GM12878 (cell line): ENCODE data around the gene COL4A3. TPM values are rescaled to one million over a fixed set of nuclear protein-coding genes. Genes with fewer than 3 reads are reported as not detected.

Experiments
- ATAC-seq: fragments of 200-7000 bp; cut with Tn5 transposase; 3 replicates; pipeline ENCODE4 v1.9.1; 2020; ENCODE audit warnings: mild to moderate bottlenecking, moderate library complexity
- BruUV-seq: library from RNA; stranded (reverse); fragments of 400-500 nt; replicated peaks from 2 replicates; lab custom pipeline; 2021; lab: Mats Ljungman, UMichigan
- CTCF ChIA-PET: fragments of 300-600 bp; sonication (Branson Sonifier 250); formaldehyde crosslinking; extraction: SDS; loops from one replicate; lab custom pipeline; 2021; ENCODE audit warnings: inconsistent platforms; lab: Yijun Ruan, JAX
- POLR2A ChIA-PET: fragments of 350-600 bp; formaldehyde crosslinking; extraction: SDS; loops from one replicate; lab custom pipeline; 2021; ENCODE audit warnings: inconsistent platforms; lab: Charles Lee
- RAD21 ChIA-PET: fragments of 300-600 bp; sonication (Branson Sonifier 250); formaldehyde crosslinking; loops from one replicate; lab custom pipeline; 2023; ENCODE audit warnings: antibody characterized with exemption; ENCODE audit not compliant: unreplicated experiment; lab: Charles Lee
- SMC1A ChIA-PET: fragments of 300-600 bp; sonication (Branson Sonifier 250); formaldehyde crosslinking; loops from one replicate; lab custom pipeline; 2023; ENCODE audit not compliant: unreplicated experiment, uncharacterized antibody; lab: Charles Lee
- DNase-seq: peaks from one replicate; pipeline ENCODE4 v3.0.0-alpha.2; 2011; ENCODE audit warnings: low read depth, low spot score
- FAIRE-seq: peaks from 3 replicates; lab custom pipeline; 2011; peaks lifted over from hg19 to GRCh38; lab: Jason Lieb, UNC
- H2AFZ ChIP-seq: 2 replicates; pipeline ENCODE4 v1.6.0; 2011; ENCODE audit warnings: low read depth, low read length, control low read depth; ENCODE audit not compliant: control insufficient read depth
- H3K27ac ChIP-seq: 2 replicates; pipeline ENCODE4 v1.5.1; 2011; ENCODE audit warnings: control low read depth; ENCODE audit not compliant: control insufficient read depth, insufficient read depth
- H3K27me3 ChIP-seq, 2 experiments: replicated peaks in 1 of 2; 2 replicates each; pipeline versions ENCODE4 v1.6.0 to v1.6.1; 2011; ENCODE audit warnings: low read length in 1 of 2; ENCODE audit not compliant: control insufficient read depth in 2 of 2, insufficient read depth in 2 of 2
- H3K36me3 ChIP-seq, 2 experiments: 2 replicates each; pipeline ENCODE4 v1.5.1; 2011; ENCODE audit warnings: low read length in 1 of 2; ENCODE audit not compliant: control insufficient read depth in 2 of 2, insufficient read depth in 2 of 2
- H3K4me1 ChIP-seq: 2 replicates; pipeline ENCODE4 v1.6.1; 2011; ENCODE audit warnings: mild to moderate bottlenecking, low read length, moderate library complexity, mixed read lengths; ENCODE audit not compliant: control insufficient read depth, insufficient read depth
- H3K4me2 ChIP-seq: 2 replicates; pipeline ENCODE4 v1.6.0; 2011; ENCODE audit warnings: control low read depth; ENCODE audit not compliant: control insufficient read depth, insufficient read depth
- H3K4me3 ChIP-seq: fragments of 200-600 bp; sonication (generic); 2 replicates; pipeline ENCODE4 v1.5.1; 2016
- H3K79me2 ChIP-seq: 2 replicates; pipeline ENCODE4 v1.6.0; 2011; ENCODE audit warnings: low read length; ENCODE audit not compliant: control insufficient read depth, insufficient read depth
- H3K9ac ChIP-seq: 2 replicates; pipeline ENCODE4 v1.8.0; 2011; ENCODE audit warnings: low read length, control low read depth, mixed read lengths; ENCODE audit not compliant: control insufficient read depth, insufficient read depth
- H3K9me3 ChIP-seq: replicated peaks from 3 replicates; pipeline ENCODE4 v1.5.1; 2011; ENCODE audit warnings: mild to moderate bottlenecking, low read length; ENCODE audit not compliant: control insufficient read depth, insufficient read depth
- H4K20me1 ChIP-seq: 2 replicates; pipeline ENCODE4 v1.6.0; 2011; ENCODE audit not compliant: control insufficient read depth, insufficient read depth
- CBX5 ChIP-seq: sonication (generic); IDR thresholded peaks from 2 replicates; pipeline ENCODE4 v1.6.1; 2016; ENCODE audit warnings: low read depth, moderate library complexity, mild to moderate bottlenecking, inconsistent platforms
- HDGF ChIP-seq: fragments of 450-650 bp; IDR thresholded peaks from 2 replicates; pipeline ENCODE4 v1.6.1; 2016; ENCODE audit warnings: antibody characterized with exemption
- IKZF2 ChIP-seq, 2 experiments: fragments of 450-650 bp; IDR thresholded peaks; 2 replicates each; pipeline ENCODE4 v1.6.1; 2017; ENCODE audit warnings: mild to moderate bottlenecking in 2 of 2, moderate library complexity in 2 of 2
- KDM1A ChIP-seq: fragments of 200-600 bp; sonication (generic); IDR thresholded peaks from 2 replicates; pipeline ENCODE4 v1.6.1; 2016; ENCODE audit warnings: borderline replicate concordance
- KLF5 ChIP-seq: fragments of 450-650 bp; IDR thresholded peaks from 2 replicates; pipeline ENCODE4 v1.6.1; 2014; ENCODE audit warnings: mild to moderate bottlenecking; ENCODE audit not compliant: partially characterized antibody
- LARP7 ChIP-seq: fragments of 450-650 bp; IDR thresholded peaks from 2 replicates; pipeline ENCODE4 v1.6.1; 2017; ENCODE audit warnings: mild to moderate bottlenecking
- MXI1 ChIP-seq: fragments of 150-350 bp; IDR thresholded peaks from 2 replicates; pipeline ENCODE4 v1.6.1; 2011; ENCODE audit warnings: low read depth, mild to moderate bottlenecking, inconsistent platforms, low read length, improper control_type of control experiment
- NFIC ChIP-seq: IDR thresholded peaks from 2 replicates; pipeline ENCODE4 v1.6.1; 2012; ENCODE audit warnings: low read depth, mild to moderate bottlenecking, inconsistent platforms, low read length, moderate library complexity
- PAX5 ChIP-seq: IDR thresholded peaks from 2 replicates; pipeline ENCODE4 v1.6.1; 2011; ENCODE audit warnings: low read depth, low read length, borderline replicate concordance
- PAX8 ChIP-seq: fragments of 450-650 bp; IDR thresholded peaks from 2 replicates; pipeline ENCODE4 v1.6.1; 2017; ENCODE audit warnings: mild to moderate bottlenecking, moderate library complexity
- PML ChIP-seq: IDR thresholded peaks from 2 replicates; pipeline ENCODE4 v1.6.1; 2012; ENCODE audit warnings: low read length, inconsistent platforms
- RAD21 ChIP-seq: IDR thresholded peaks from 2 replicates; pipeline ENCODE4 v1.6.1; 2011; ENCODE audit warnings: mild to moderate bottlenecking, low read depth, low read length, moderate library complexity; ENCODE audit not compliant: insufficient read depth
- RCOR1 ChIP-seq: conservative IDR thresholded peaks from 2 replicates; pipeline ENCODE4 v1.6.1; 2012; ENCODE audit warnings: low read depth, low read length, improper control_type of control experiment
- SMAD1 ChIP-seq: fragments of 450-650 bp; IDR thresholded peaks from 2 replicates; pipeline ENCODE4 v1.6.1; 2018; ENCODE audit warnings: mild to moderate bottlenecking, low read depth; ENCODE audit not compliant: partially characterized antibody
- SREBF2 ChIP-seq: IDR thresholded peaks from 2 replicates; pipeline ENCODE4 v1.6.1; 2012; ENCODE audit warnings: mild to moderate bottlenecking, low read length
- STAT1 ChIP-seq: fragments of 450-650 bp; conservative IDR thresholded peaks from 2 replicates; pipeline ENCODE4 v1.6.1; 2014; ENCODE audit warnings: antibody characterized with exemption, mild to moderate bottlenecking
- TAF1 ChIP-seq: IDR thresholded peaks from 2 replicates; pipeline ENCODE4 v1.6.1; 2011; ENCODE audit warnings: mild to moderate bottlenecking, low read depth, low read length, borderline replicate concordance
- TCF7 ChIP-seq: IDR thresholded peaks from 2 replicates; pipeline ENCODE4 v1.6.1; 2014; ENCODE audit warnings: antibody characterized with exemption, borderline replicate concordance
- ZNF24 ChIP-seq: fragments of 450-650 bp; IDR thresholded peaks from 2 replicates; pipeline ENCODE4 v1.6.1; 2017; ENCODE audit warnings: antibody characterized with exemption, mild to moderate bottlenecking
- ZZZ3 ChIP-seq: IDR thresholded peaks from 2 replicates; pipeline ENCODE4 v1.6.1; 2011; ENCODE audit warnings: low read depth; ENCODE audit not compliant: control insufficient read depth, insufficient read length
- WGBS: methylation state at CpG from one replicate; pipeline ENCODE4 v1.1.6; 2016; ENCODE audit warnings: low lambda C conversion rate; ENCODE audit not compliant: insufficient replicate concordance, insufficient coverage; ENCODE audit errors: missing lambda C conversion rate; 5-methylcytosine and 5-hydroxymethylcytosine counted together
- in situ Hi-C: fragments of 300-500 bp; cut with MboI; formaldehyde crosslinking; loops from 9 replicates; pipeline ENCODE4 v1.14.3; 2018; ENCODE audit warnings: mixed read lengths
- intact Hi-C: fragments of 100-400 bp; cut with micrococcal nuclease; formaldehyde crosslinking; loops from one replicate; pipeline ENCODE4 v1.14.2; 2022; ENCODE audit not compliant: unreplicated experiment
- polyA plus RNA-seq, 11 experiments: library from polyadenylated mRNA; depleted of rRNA in 4 of 11; unstranded in 6 of 11; stranded (reverse) in 5 of 11; fragments of >200 nt; fragmentation: Nextera tagmentation in 4 of 11; fragmentation: Illumina TruSeq in 1 of 11; extraction: Ambion mirVana in 4 of 11; extraction: Trizol in 1 of 11; gene quantifications; 1 replicate in 1 of 11; 2 replicates in 10 of 11; pipeline versions ENCODE4 v1.2.1 to v1.2.3, GENCODE V29; 2011 to 2016; ENCODE audit warnings: inconsistent platforms in 2 of 11, missing spikeins in 2 of 11, low read depth in 1 of 11
- total RNA-seq, 4 experiments: library from RNA; depleted of rRNA in 3 of 4; stranded (reverse); fragments of >200 nt in 3 of 4; fragmentation: Illumina TruSeq in 1 of 4; extraction: Trizol in 1 of 4; gene quantifications; 2 replicates each; pipeline versions ENCODE4 v1.2.1 to v1.2.3, GENCODE V29; 2013 to 2021
- TF ChIP-seq, protein P1 (sequence below): IDR thresholded peaks from 2 replicates; pipeline ENCODE4 v1.6.1; 2012; ENCODE audit warnings: low read depth, low read length, improper control_type of control experiment

The COL4A3 gene
- total and polyA plus RNA-seq, 10 of the 15 experiments (the other 5 are each of a cell fraction or from before 2014, with no cell fraction given): 0.34 to 10.5 (median 3.8) TPM

DNA sequence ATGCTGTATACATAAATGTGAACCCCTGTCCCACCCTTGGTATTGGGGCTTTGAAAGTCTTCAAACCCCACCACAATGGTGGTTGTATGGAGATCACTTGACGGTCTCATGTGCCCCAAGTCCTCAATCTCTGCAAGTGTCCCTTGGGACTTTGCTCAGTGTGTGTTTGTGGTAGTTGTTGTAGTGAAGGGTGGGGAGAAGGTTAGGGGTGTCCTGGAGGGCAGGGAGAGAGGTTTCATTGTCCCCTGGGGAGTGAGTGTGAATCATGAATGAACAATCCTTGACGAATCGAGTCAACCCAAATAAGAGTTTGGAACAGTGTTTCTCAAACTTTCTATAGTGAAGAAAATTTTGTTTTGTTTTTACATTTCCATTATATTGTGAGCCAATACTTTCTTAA lies 28.1 kb downstream of the COL4A3 start:
- Histone ChIP-seq H3K79me2 (no peaks in the 10 kb centered on the region), H3K4me2 (no peak overlapping the region), H3K4me1 (no peaks in the 10 kb centered on the region), H3K27ac (no peak overlapping the region), H3K9me3 (no peaks in the 10 kb centered on the region), H3K9ac (no peak overlapping the region), H3K4me3 (no peak overlapping the region), H3K27me3 (no peaks in the 10 kb centered on the region; a peak in 1 of 4 replicates), H2AFZ (no peak overlapping the region), H4K20me1 (no peaks in the 10 kb centered on the region), H3K36me3 (no peaks in the 10 kb centered on the region)
- ChIA-PET POLR2A (no interaction called here), RAD21 (no interaction called here), SMC1A (no interaction called here), CTCF (no interaction called here)
- BruUV-seq: no TSS peak
- no peak for TF ChIP-seq SREBF2
- TF ChIP-seq RCOR1: no peak
- no peak for TF ChIP-seq PAX8
- no peak for TF ChIP-seq KDM1A
- no peak for TF ChIP-seq IKZF2 (IDR thresholded peaks at IDR 0.05)
- TF ChIP-seq HDGF: no peak
- TF ChIP-seq PML: no peak
- TF ChIP-seq PAX5: no peak
- TF ChIP-seq LARP7: no peak
- TF ChIP-seq RAD21: no peak
- in situ Hi-C loops: no loop called here
- intact Hi-C loops: no loop called here
- no peak for DNase-seq
- no peak for FAIRE-seq
- ATAC-seq: no peak; the same call in 2 of the 3 replicates
- WGBS: 69% methylated on average over 3 of the region's 3 CpGs

DNA sequence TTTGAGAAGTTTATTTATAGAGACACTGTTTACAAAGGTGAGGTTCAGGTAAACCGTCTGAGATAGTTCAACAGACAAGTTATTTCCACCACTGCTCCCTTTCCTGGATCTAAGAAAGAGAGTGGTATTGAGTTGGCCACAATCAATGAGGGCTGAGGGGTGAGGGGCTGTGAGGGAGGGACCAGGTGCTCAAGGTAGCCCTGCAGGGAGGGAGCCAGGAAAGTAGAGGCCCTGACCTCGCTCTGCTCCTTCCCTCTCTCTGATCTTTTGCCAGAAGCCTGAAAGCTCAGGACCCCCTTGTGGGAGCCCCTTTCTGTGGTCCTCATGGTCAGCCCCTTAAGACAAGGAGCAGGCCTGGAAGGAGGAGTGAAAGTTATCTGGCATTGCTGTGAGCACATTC lies 29.8 kb downstream of the COL4A3 start:
- Histone ChIP-seq H3K4me2 (no peak overlapping the region), H3K36me3 (no peaks in the 10 kb centered on the region), H2AFZ (no peak overlapping the region), H3K9ac (no peak overlapping the region), H3K27ac (no peak overlapping the region), H3K4me1 (no peaks in the 10 kb centered on the region), H3K27me3 (no peaks in the 10 kb centered on the region), H3K4me3 (no peak overlapping the region), H3K79me2 (no peaks in the 10 kb centered on the region), H3K9me3 (no peaks in the 10 kb centered on the region), H4K20me1 (no peaks in the 10 kb centered on the region)
- ATAC-seq (no peak), DNase-seq (no peak), FAIRE-seq (no peak)
- ChIA-PET RAD21 (no interaction called here), CTCF (no interaction called here), POLR2A (no interaction called here), SMC1A (no interaction called here)
- WGBS: 39% methylated on average over 2 of the region's 2 CpGs
- intact Hi-C loops: no loop called here
- BruUV-seq: no TSS peak
- in situ Hi-C loops: no loop called here
- no peak for TF ChIP-seq TCF7
- no peak for TF ChIP-seq STAT1
- TF ChIP-seq ZZZ3: no peak
- TF ChIP-seq ZNF24: no peak
- no peak for TF ChIP-seq NFIC
- no peak for TF ChIP-seq SMAD1
- no peak for TF ChIP-seq TAF1
- no peak for TF ChIP-seq MXI1
- TF ChIP-seq KLF5: no peak
- no peak for TF ChIP-seq RCOR1
- TF ChIP-seq CBX5: no peak
- TF ChIP-seq, protein P1, sequence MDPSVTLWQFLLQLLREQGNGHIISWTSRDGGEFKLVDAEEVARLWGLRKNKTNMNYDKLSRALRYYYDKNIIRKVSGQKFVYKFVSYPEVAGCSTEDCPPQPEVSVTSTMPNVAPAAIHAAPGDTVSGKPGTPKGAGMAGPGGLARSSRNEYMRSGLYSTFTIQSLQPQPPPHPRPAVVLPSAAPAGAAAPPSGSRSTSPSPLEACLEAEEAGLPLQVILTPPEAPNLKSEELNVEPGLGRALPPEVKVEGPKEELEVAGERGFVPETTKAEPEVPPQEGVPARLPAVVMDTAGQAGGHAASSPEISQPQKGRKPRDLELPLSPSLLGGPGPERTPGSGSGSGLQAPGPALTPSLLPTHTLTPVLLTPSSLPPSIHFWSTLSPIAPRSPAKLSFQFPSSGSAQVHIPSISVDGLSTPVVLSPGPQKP: no peak
